ENCODE results near the gene EYS.

Gene EYS

GRCh38 chr6:63788569-63788968, 1918.5 kb downstream of the EYS start:
- Histone ChIP-seq H3K4me3 (ENCODE audit: insufficient read length, low read depth) (no peak overlapping the region), H3K9me3 (ENCODE audit: insufficient read depth, low read length) (no peaks in the 10 kb centered on the region), H3K4me1 (ENCODE audit: insufficient read depth, insufficient read length) (no peaks in the 10 kb centered on the region), H3K36me3 (ENCODE audit: insufficient read depth, insufficient read length, low read length) (no peaks in the 10 kb centered on the region), H3K9ac (ENCODE audit: insufficient read length, low read depth) (no peak overlapping the region), H3K27me3 (ENCODE audit: insufficient read depth, insufficient read length) (no peaks in the 10 kb centered on the region)
- TF ChIP-seq SUZ12 (IDR thresholded peaks at IDR 0.05; ENCODE audit: extremely low read depth, insufficient read depth, insufficient read length) (no peak), ZNF274 (IDR thresholded peaks at IDR 0.05; ENCODE audit: low read depth, low read length) (no peak), YY1 (IDR thresholded peaks at IDR 0.05; ENCODE audit: insufficient read depth, insufficient read length) (no peak)
- no peak for DNase-seq (ENCODE audit: low read depth, low spot score)

GRCh38 chr6:63787021-63787420, 1920.0 kb downstream of the EYS start:
- DNase-seq (ENCODE audit: low read depth, low spot score): no peak
- no peaks in the 10 kb centered on the region for H3K9me3 ChIP-seq (ENCODE audit: insufficient read depth, low read length)
- H3K27me3 ChIP-seq (ENCODE audit: insufficient read depth, insufficient read length): no peaks in the 10 kb centered on the region
- TF ChIP-seq ZNF274 (IDR thresholded peaks at IDR 0.05; ENCODE audit: low read depth, low read length) (no peak), YY1 (IDR thresholded peaks at IDR 0.05; ENCODE audit: insufficient read depth, insufficient read length) (no peak), SUZ12 (IDR thresholded peaks at IDR 0.05; ENCODE audit: extremely low read depth, insufficient read depth, insufficient read length) (no peak)
- no peaks in the 10 kb centered on the region for H3K4me1 ChIP-seq (ENCODE audit: insufficient read depth, insufficient read length)
- H3K36me3 ChIP-seq (ENCODE audit: insufficient read depth, insufficient read length, low read length): no peaks in the 10 kb centered on the region
- no peak overlapping the region for H3K4me3 ChIP-seq (ENCODE audit: insufficient read length, low read depth)
- H3K9ac ChIP-seq (ENCODE audit: insufficient read length, low read depth): no peak overlapping the region

GRCh38 chr6:63785006-63785405, 1922.0 kb downstream of the EYS start:
- Histone ChIP-seq H3K4me1 (ENCODE audit: insufficient read depth, insufficient read length) (no peaks in the 10 kb centered on the region), H3K9me3 (ENCODE audit: insufficient read depth, low read length) (no peaks in the 10 kb centered on the region), H3K4me3 (ENCODE audit: insufficient read length, low read depth) (no peak overlapping the region), H3K9ac (ENCODE audit: insufficient read length, low read depth) (no peak overlapping the region), H3K27me3 (ENCODE audit: insufficient read depth, insufficient read length) (no peaks in the 10 kb centered on the region), H3K36me3 (ENCODE audit: insufficient read depth, insufficient read length, low read length) (no peaks in the 10 kb centered on the region)
- TF ChIP-seq SUZ12 (IDR thresholded peaks at IDR 0.05; ENCODE audit: extremely low read depth, insufficient read depth, insufficient read length): no peak
- TF ChIP-seq ZNF274 (IDR thresholded peaks at IDR 0.05; ENCODE audit: low read depth, low read length): no peak
- no peak for TF ChIP-seq YY1 (IDR thresholded peaks at IDR 0.05; ENCODE audit: insufficient read depth, insufficient read length)
- DNase-seq (ENCODE audit: low read depth, low spot score): no peak

- Histone ChIP-seq H3K4me3 (ENCODE audit: insufficient read length, low read depth) (no peak overlapping the region), H3K27me3 (ENCODE audit: insufficient read depth, insufficient read length) (no peaks in the 10 kb centered on the region), H3K9ac (ENCODE audit: insufficient read length, low read depth) (no peak overlapping the region), H3K36me3 (ENCODE audit: insufficient read depth, insufficient read length, low read length) (no peaks in the 10 kb centered on the region), H3K9me3 (ENCODE audit: insufficient read depth, low read length) (no peaks in the 10 kb centered on the region), H3K4me1 (ENCODE audit: insufficient read depth, insufficient read length) (no peaks in the 10 kb centered on the region)
- no peak for DNase-seq (ENCODE audit: low read depth, low spot score)
- TF ChIP-seq SUZ12 (IDR thresholded peaks at IDR 0.05; ENCODE audit: extremely low read depth, insufficient read depth, insufficient read length): no peak
- no peak for TF ChIP-seq YY1 (IDR thresholded peaks at IDR 0.05; ENCODE audit: insufficient read depth, insufficient read length)
- no peak for TF ChIP-seq ZNF274 (IDR thresholded peaks at IDR 0.05; ENCODE audit: low read depth, low read length)
Observed at GRCh38 chr6:63783096-63783495, 1923.9 kb downstream of the EYS start.

- Histone ChIP-seq H3K9me3 (ENCODE audit: insufficient read depth, low read length) (no peaks in the 10 kb centered on the region), H3K4me3 (ENCODE audit: insufficient read length, low read depth) (no peak overlapping the region), H3K9ac (ENCODE audit: insufficient read length, low read depth) (no peak overlapping the region), H3K36me3 (ENCODE audit: insufficient read depth, insufficient read length, low read length) (no peaks in the 10 kb centered on the region), H3K4me1 (ENCODE audit: insufficient read depth, insufficient read length) (no peaks in the 10 kb centered on the region), H3K27me3 (ENCODE audit: insufficient read depth, insufficient read length) (no peaks in the 10 kb centered on the region)
- TF ChIP-seq SUZ12 (IDR thresholded peaks at IDR 0.05; ENCODE audit: extremely low read depth, insufficient read depth, insufficient read length): no peak
- no peak for TF ChIP-seq YY1 (IDR thresholded peaks at IDR 0.05; ENCODE audit: insufficient read depth, insufficient read length)
- no peak for TF ChIP-seq ZNF274 (IDR thresholded peaks at IDR 0.05; ENCODE audit: low read depth, low read length)
- no peak for DNase-seq (ENCODE audit: low read depth, low spot score)
Observed at GRCh38 chr6:63774961-63775360, 1932.1 kb downstream of the EYS start.

- DNase-seq (ENCODE audit: low read depth, low spot score): no peak
- no peaks in the 10 kb centered on the region for H3K4me1 ChIP-seq (ENCODE audit: insufficient read depth, insufficient read length)
- H3K9me3 ChIP-seq (ENCODE audit: insufficient read depth, low read length): no peaks in the 10 kb centered on the region
- no peaks in the 10 kb centered on the region for H3K27me3 ChIP-seq (ENCODE audit: insufficient read depth, insufficient read length)
- H3K36me3 ChIP-seq (ENCODE audit: insufficient read depth, insufficient read length, low read length): no peaks in the 10 kb centered on the region
- no peak overlapping the region for H3K4me3 ChIP-seq (ENCODE audit: insufficient read length, low read depth)
- TF ChIP-seq YY1 (IDR thresholded peaks at IDR 0.05; ENCODE audit: insufficient read depth, insufficient read length): no peak
- no peak for TF ChIP-seq ZNF274 (IDR thresholded peaks at IDR 0.05; ENCODE audit: low read depth, low read length)
- no peak for TF ChIP-seq SUZ12 (IDR thresholded peaks at IDR 0.05; ENCODE audit: extremely low read depth, insufficient read depth, insufficient read length)
- H3K9ac ChIP-seq (ENCODE audit: insufficient read length, low read depth): no peak overlapping the region
Observed at GRCh38 chr6:63773200-63773599, 1933.8 kb downstream of the EYS start.

- Histone ChIP-seq H3K27me3 (ENCODE audit: insufficient read depth, insufficient read length) (no peaks in the 10 kb centered on the region), H3K9ac (ENCODE audit: insufficient read length, low read depth) (no peak overlapping the region), H3K36me3 (ENCODE audit: insufficient read depth, insufficient read length, low read length) (no peaks in the 10 kb centered on the region), H3K4me3 (ENCODE audit: insufficient read length, low read depth) (no peak overlapping the region), H3K4me1 (ENCODE audit: insufficient read depth, insufficient read length) (no peaks in the 10 kb centered on the region), H3K9me3 (ENCODE audit: insufficient read depth, low read length) (no peaks in the 10 kb centered on the region)
- no peak for DNase-seq (ENCODE audit: low read depth, low spot score)
- TF ChIP-seq SUZ12 (IDR thresholded peaks at IDR 0.05; ENCODE audit: extremely low read depth, insufficient read depth, insufficient read length): no peak
- TF ChIP-seq YY1 (IDR thresholded peaks at IDR 0.05; ENCODE audit: insufficient read depth, insufficient read length): no peak
- no peak for TF ChIP-seq ZNF274 (IDR thresholded peaks at IDR 0.05; ENCODE audit: low read depth, low read length)
Observed at GRCh38 chr6:63765828-63766227, 1941.2 kb downstream of the EYS start.
